NOMO-1 (cell line): Measurements from ENCODE around the gene PGS1.

Experiments used
- DNase-seq, 2 experiments: peaks; one replicate each; lab custom pipeline; 2025; ENCODE audit not compliant: unreplicated experiment in 2 of 2; lab: John Stamatoyannopoulos, UW

The PGS1 gene

GRCh38 chr17:78466786-78467715 lies 88.6 kb downstream of the PGS1 start:
- DNase-seq: no peak

DNA sequence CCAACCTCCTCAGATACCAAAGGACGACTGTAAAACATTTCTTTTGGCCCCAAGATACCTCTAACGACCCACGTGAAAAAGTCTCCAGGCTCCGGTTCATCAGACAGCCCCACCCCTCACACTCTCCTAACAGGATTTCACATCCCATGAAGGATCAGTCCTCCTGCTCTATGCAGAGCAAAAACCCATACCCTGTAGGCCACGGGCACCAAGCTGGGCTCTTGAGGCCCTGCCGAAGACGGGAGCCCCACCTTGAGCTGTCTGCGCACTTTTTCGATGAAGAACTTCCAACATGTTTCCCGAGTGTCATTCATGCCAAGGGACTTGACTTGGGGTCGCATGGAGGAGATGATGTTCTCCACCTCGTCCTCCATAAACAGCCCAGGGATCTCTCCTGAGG lies 89.9 kb downstream of the PGS1 start:
- no peak for DNase-seq

DNA sequence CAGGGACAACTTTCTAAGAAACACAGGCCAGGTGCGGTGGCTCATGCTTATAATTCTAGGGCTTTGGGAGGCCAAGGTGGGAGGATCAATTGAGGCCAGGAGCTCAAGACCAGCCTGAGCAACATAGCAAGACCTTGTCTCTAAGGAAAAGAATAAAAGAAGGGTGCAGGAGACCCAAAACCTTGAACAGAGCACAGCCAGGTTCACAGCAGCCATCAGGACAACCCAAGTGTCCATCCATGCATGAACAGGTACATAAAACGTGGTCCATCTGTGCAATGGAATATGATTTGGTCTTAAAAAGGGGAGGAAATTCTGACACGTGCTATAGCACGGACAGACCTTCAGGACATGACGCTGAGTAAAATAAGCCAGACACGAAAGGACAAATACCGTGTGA lies 91.0 kb downstream of the PGS1 start:
- no peak for DNase-seq

DNA sequence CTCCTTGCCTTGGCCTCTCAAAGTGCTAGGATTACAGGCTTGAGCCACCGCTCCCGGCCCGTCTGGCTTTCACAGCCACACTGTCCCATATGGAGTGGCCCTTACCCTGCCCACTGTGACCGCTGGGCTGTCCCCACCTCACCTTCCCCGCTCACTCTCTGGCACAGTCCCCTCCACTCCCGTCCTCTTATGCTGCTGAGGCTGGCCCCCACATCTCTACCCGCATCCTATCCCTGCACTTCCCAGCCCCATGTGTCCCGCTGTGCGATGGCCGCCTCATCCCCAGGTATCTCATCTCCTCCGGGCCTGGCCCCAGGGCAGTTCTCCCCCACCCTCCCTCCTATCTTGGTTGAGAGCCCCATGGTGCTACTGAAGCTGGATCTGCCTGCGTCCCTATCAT lies 93.2 kb downstream of the PGS1 start:
- DNase-seq: no peak

GRCh38 chr17:78472035-78472905 lies 93.8 kb downstream of the PGS1 start:
- DNase-seq: no peak

DNA sequence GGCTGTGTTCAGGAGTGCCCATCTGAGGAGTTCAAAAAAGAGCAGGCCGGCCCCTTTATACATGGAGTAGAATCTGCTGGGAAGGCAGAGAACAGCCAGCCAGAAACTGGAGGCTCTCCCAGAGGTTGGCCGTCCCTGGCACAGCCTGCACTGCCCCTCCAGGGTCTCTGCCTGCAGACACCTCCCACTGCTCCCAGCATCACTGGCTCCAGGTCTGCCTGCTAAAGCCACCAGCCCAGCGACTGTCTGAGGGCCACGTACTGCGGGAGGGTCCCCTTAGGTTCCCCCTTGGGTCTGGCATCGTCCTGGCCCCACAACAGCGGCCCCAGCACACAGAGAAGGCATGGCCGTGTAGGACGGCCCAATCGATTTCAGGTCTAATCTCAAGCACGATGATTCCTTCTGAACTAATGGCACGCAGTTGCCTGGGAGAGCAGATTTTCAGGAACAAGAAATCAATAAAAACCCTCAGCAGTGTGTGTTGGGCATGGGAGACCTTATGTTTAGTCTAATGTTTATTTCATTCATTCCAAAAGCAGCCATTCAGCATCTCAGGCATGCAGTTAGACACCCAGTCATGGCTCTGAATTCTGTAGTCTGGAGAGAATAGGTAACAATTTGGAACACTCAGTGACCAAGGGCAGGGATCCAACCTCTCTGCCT lies 95.6 kb downstream of the PGS1 start:
- no peak for DNase-seq
